ENCODE results near the gene LSP1.

LSP1 gene

GRCh38 chr11:1887451-1888346 is 34.8 kb downstream of the LSP1 start:
- TF ChIP-seq CTCF (IDR thresholded peaks at IDR 0.05; ENCODE audit: low read depth, low read length) = no peak
- H3K4me3 ChIP-seq (ENCODE audit: low read depth, low read length) = no peak overlapping the region

GRCh38 chr11:1888347-1888753 is 35.5 kb downstream of the LSP1 start:
- TF ChIP-seq CTCF (IDR thresholded peaks at IDR 0.05; ENCODE audit: low read depth, low read length) = no peak
- no peak overlapping the region for H3K4me3 ChIP-seq (ENCODE audit: low read depth, low read length)

- no peak for TF ChIP-seq CTCF (IDR thresholded peaks at IDR 0.05; ENCODE audit: low read depth, low read length)
- no peak overlapping the region for H3K4me3 ChIP-seq (ENCODE audit: low read depth, low read length)
Measured at GRCh38 chr11:1888811-1889210, 35.9 kb downstream of the LSP1 start.

- no peak overlapping the region for H3K4me3 ChIP-seq (ENCODE audit: low read depth, low read length)
- no peak for TF ChIP-seq CTCF (IDR thresholded peaks at IDR 0.05; ENCODE audit: low read depth, low read length)
Measured at GRCh38 chr11:1889224-1889930, 36.5 kb downstream of the LSP1 start.

GRCh38 chr11:1889941-1890855 is 37.3 kb downstream of the LSP1 start:
- no peak for TF ChIP-seq CTCF (IDR thresholded peaks at IDR 0.05; ENCODE audit: low read depth, low read length)
- H3K4me3 ChIP-seq (ENCODE audit: low read depth, low read length) = no peak overlapping the region

GRCh38 chr11:1890856-1891830 is 38.3 kb downstream of the LSP1 start:
- H3K4me3 ChIP-seq (ENCODE audit: low read depth, low read length) = no peak overlapping the region
- TF ChIP-seq CTCF (IDR thresholded peaks at IDR 0.05; ENCODE audit: low read depth, low read length) = no peak
